Trophoblast cell (in vitro differentiated cells and primary cell): Measurements from ENCODE around the gene CACNA1B.

Experiments
- DNase-seq, 2 donors: peaks; one replicate each; pipeline ENCODE4 v3.0.0-alpha.2; 2016
- H2AFZ ChIP-seq: 2 replicates; pipeline ENCODE4 v1.6.1; 2013; ENCODE audit warnings: low read length, moderate library complexity, mild to moderate bottlenecking; ENCODE audit not compliant: insufficient read depth, poor library complexity
- H2AK5ac ChIP-seq: 2 replicates; pipeline ENCODE4 v1.6.1; 2013; ENCODE audit warnings: mild to moderate bottlenecking, low read length
- H2BK120ac ChIP-seq: 2 replicates; pipeline ENCODE4 v1.6.1; 2013; ENCODE audit warnings: low read length, mild to moderate bottlenecking, moderate library complexity; ENCODE audit not compliant: insufficient read depth, poor library complexity
- H2BK12ac ChIP-seq: 2 replicates; pipeline ENCODE4 v1.6.1; 2013; ENCODE audit warnings: mild to moderate bottlenecking, low read length, moderate library complexity
- H2BK5ac ChIP-seq: 2 replicates; pipeline ENCODE4 v1.6.1; 2013; ENCODE audit warnings: low read length, low read depth, moderate library complexity, mild to moderate bottlenecking; ENCODE audit not compliant: poor library complexity
- H3K14ac ChIP-seq: 2 replicates; pipeline ENCODE4 v1.6.1; 2013; ENCODE audit warnings: mild to moderate bottlenecking, low read length
- H3K18ac ChIP-seq: 2 replicates; pipeline ENCODE4 v1.6.1; 2013; ENCODE audit warnings: mild to moderate bottlenecking, low read length
- H3K23ac ChIP-seq: 2 replicates; pipeline ENCODE4 v1.6.1; 2013; ENCODE audit warnings: low read length
- H3K27ac ChIP-seq: 2 replicates; pipeline ENCODE4 v1.5.1; 2013; ENCODE audit warnings: low read depth, mild to moderate bottlenecking, inconsistent platforms, low read length, moderate library complexity
- H3K27me3 ChIP-seq: 2 replicates; pipeline ENCODE4 v1.6.1; 2013; ENCODE audit warnings: inconsistent platforms, mild to moderate bottlenecking, low read length, moderate library complexity; ENCODE audit not compliant: insufficient read depth
- H3K36me3 ChIP-seq, 2 experiments: 1 replicate in 1 of 2; 2 replicates in 1 of 2; pipeline ENCODE4 v1.6.1; 2013; ENCODE audit warnings: low read length in 2 of 2, mild to moderate bottlenecking in 2 of 2, moderate library complexity in 1 of 2; ENCODE audit not compliant: insufficient read depth in 2 of 2, control insufficient read depth in 1 of 2
- H3K4ac ChIP-seq: 2 replicates; pipeline ENCODE4 v1.6.1; 2013; ENCODE audit warnings: low read depth, mild to moderate bottlenecking, low read length, moderate library complexity
- H3K4me1 ChIP-seq, 2 experiments: 1 replicate in 1 of 2; 2 replicates in 1 of 2; pipeline ENCODE4 v1.6.1; 2013; ENCODE audit warnings: low read length in 2 of 2, mild to moderate bottlenecking in 2 of 2, moderate library complexity in 1 of 2; ENCODE audit not compliant: insufficient read depth in 2 of 2, control insufficient read depth in 1 of 2
- H3K4me2 ChIP-seq: 2 replicates; pipeline ENCODE4 v1.6.1; 2013; ENCODE audit warnings: inconsistent platforms, mild to moderate bottlenecking, low read length, moderate library complexity
- H3K4me3 ChIP-seq: 2 replicates; pipeline ENCODE4 v1.5.1; 2013; ENCODE audit warnings: mild to moderate bottlenecking, low read depth, low read length, inconsistent platforms
- H3K79me1 ChIP-seq: one replicate; pipeline ENCODE4 v1.6.1; 2013; ENCODE audit warnings: low read length
- H3K79me2 ChIP-seq: 2 replicates; pipeline ENCODE4 v1.6.1; 2013; ENCODE audit warnings: low read length, mild to moderate bottlenecking; ENCODE audit not compliant: control insufficient read depth, insufficient read depth, poor library complexity
- H3K9ac ChIP-seq: 2 replicates; pipeline ENCODE4 v1.6.1; 2013; ENCODE audit warnings: mild to moderate bottlenecking, low read length
- H3K9me3 ChIP-seq: 2 replicates; pipeline ENCODE4 v1.6.1; 2013; ENCODE audit warnings: low read depth, mild to moderate bottlenecking, control low read depth, inconsistent platforms, low read length; ENCODE audit not compliant: insufficient read depth
- H4K12ac ChIP-seq: 2 replicates; pipeline ENCODE4 v1.6.1; 2013; ENCODE audit warnings: low read depth, mild to moderate bottlenecking, low read length, moderate library complexity
- H4K8ac ChIP-seq: 2 replicates; pipeline ENCODE4 v1.6.1; 2013; ENCODE audit warnings: low read depth, mild to moderate bottlenecking, low read length, moderate library complexity
- H4K91ac ChIP-seq: one replicate; pipeline ENCODE4 v1.6.1; 2013; ENCODE audit warnings: low read depth, mild to moderate bottlenecking, low read length, moderate library complexity
- WGBS: extraction: QIAGEN DNeasy Blood & Tissue Kit; methylation state at CpG from one replicate; pipeline ENCODE4 v1.1.7; 2013; ENCODE audit warnings: missing lambda C conversion rate; ENCODE audit not compliant: insufficient read length, insufficient coverage; ENCODE audit errors: extremely low coverage; 5-methylcytosine and 5-hydroxymethylcytosine counted together

Gene CACNA1B

DNA sequence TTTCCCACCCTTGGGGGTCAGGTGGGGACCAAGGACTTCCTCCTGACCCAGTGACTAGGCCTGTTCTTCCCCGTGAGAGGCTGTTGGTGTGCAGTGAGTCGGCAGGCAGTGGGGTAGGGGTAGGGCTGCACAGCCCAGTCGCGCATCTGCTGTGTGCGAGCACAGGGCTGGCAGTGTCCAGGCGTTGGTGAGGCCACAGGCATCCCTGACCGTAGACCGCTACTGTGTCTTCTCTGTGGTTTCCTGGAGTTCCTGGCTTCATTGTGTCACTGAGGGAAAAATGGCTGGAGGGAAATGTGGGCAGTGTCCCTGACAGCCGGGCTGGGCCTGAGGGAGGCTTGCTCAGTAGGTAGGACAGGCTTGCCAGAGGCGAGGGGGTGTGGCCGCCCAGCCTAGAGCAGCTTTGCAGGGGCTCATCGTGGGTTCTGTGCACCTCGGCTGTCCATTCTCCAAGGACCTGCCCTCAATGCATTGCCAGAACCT, 95.4 kb downstream of the CACNA1B start:
- Histone ChIP-seq H3K36me3 (no peaks in the 10 kb centered on the region), H2BK12ac (no peak overlapping the region), H4K8ac (no peak overlapping the region), H3K4me1 (no peaks in the 10 kb centered on the region), H4K12ac (no peak overlapping the region), H2BK120ac (no peak overlapping the region), H3K4me2 (no peak overlapping the region), H2AFZ (no peak overlapping the region), H2BK5ac (no peak overlapping the region), H3K9ac (no peak overlapping the region), H3K79me1 (no peaks in the 10 kb centered on the region), H3K9me3 (peaks cover 42% of the 10 kb centered on the region), H4K91ac (no peak overlapping the region), H3K27ac (no peak overlapping the region), H3K18ac (no peak overlapping the region), H3K4me3 (no peak overlapping the region), H3K79me2 (no peaks in the 10 kb centered on the region), H3K14ac (no peak overlapping the region), H3K23ac (no peak overlapping the region), H2AK5ac (no peak overlapping the region), H3K27me3 (no peaks in the 10 kb centered on the region), H3K4ac (no peak overlapping the region)
- WGBS, result no CpG with 5 or more reads among the region's 13 CpGs
- no peak for DNase-seq

DNA sequence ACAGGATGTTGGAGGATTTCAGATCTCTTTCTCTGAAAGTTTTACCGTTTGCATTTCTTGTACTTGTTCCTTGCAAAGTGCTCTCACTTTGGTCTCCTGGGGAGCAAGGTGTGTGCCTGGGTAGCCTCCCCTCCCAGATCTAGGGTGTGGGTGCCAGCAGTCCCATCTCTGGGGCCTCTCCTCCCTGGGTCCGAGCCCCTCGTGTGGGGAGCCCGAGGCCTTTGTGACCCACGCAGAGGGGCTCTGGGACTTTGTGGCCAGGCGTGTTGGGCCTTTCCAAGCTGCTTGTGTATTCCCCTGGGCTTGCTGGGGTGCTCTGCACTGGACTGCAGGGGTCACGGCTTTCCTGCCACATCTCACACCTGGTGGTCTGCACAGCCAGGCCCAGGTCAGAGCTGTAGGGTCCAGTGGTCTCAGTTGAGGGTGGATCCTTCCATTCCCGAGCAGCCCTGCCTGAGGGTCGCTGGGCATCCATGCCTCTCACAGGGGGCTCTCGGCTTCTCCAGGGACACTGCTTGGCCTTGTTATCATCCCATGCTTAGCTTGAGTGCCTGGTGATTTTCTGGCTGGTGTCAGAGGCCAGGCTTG, 96.3 kb downstream of the CACNA1B start:
- Histone ChIP-seq H4K91ac (no peak overlapping the region), H2BK12ac (no peak overlapping the region), H2AFZ (no peak overlapping the region)

DNA sequence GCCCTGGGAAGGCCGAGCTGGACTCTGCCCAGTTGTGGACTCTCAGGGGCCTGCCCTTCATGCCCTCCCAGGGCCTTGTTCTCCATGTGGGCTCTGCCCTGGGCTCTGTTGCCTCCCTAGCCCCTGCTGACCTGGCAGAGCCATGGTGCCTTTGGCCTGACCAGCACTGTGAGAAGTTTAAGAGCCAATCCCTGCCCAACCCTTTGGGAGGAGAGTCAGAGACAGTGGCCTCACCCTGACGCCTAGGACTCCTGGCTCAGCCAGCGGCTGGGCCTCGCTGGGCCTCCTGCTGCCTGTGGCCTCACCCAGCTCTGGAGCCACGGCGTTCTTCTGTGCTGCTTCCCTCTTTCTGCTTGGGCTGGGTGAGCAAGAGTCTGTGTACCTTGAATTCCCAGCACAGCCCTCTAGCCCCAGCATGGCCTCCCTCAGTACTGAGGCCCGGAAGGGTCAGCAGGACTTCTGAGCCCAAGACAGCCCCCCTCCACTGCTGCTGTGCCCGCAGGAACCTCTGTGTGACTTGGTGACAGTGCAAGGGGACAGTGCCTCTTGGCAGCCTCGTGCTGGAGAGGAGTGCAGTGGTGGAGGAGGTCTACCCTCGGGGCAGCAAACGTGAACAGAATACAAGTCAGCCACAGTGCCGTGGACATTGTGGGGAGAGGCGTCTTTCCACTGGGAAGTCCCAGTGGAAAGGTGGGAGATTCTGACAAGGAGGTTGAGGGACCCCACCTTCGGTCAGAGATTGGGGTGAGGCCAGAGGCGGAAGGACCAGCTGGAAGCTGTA, 97.4 kb downstream of the CACNA1B start:
- no CpG with 5 or more reads among the region's 15 CpGs for WGBS
- Histone ChIP-seq H4K91ac (no peak overlapping the region), H2BK120ac (no peak overlapping the region), H3K18ac (no peak overlapping the region), H3K9me3 (peaks cover 36% of the 10 kb centered on the region), H3K27me3 (no peaks in the 10 kb centered on the region), H3K23ac (no peak overlapping the region), H3K4me1 (no peaks in the 10 kb centered on the region), H2BK12ac (no peak overlapping the region), H4K12ac (no peak overlapping the region), H2BK5ac (no peak overlapping the region), H3K14ac (no peak overlapping the region), H3K4ac (no peak overlapping the region), H3K79me1 (no peaks in the 10 kb centered on the region), H3K79me2 (no peaks in the 10 kb centered on the region), H3K36me3 (no peaks in the 10 kb centered on the region), H3K4me2 (no peak overlapping the region), H3K9ac (no peak overlapping the region), H2AK5ac (no peak overlapping the region), H3K27ac (no peak overlapping the region), H3K4me3 (no peak overlapping the region), H4K8ac (no peak overlapping the region), H2AFZ (no peak overlapping the region)
- DNase-seq, result no peak

More for the DNA sequence above, 96.3 kb downstream of the CACNA1B start:
- Histone ChIP-seq H3K4ac (no peak overlapping the region), H2AK5ac (no peak overlapping the region), H2BK5ac (no peak overlapping the region), H3K36me3 (no peaks in the 10 kb centered on the region), H3K4me2 (no peak overlapping the region), H4K8ac (no peak overlapping the region), H3K9me3 (peaks cover 40% of the 10 kb centered on the region), H3K23ac (no peak overlapping the region), H3K27me3 (no peaks in the 10 kb centered on the region), H3K14ac (no peak overlapping the region), H2BK120ac (no peak overlapping the region), H3K79me1 (no peaks in the 10 kb centered on the region), H3K9ac (no peak overlapping the region), H3K4me3 (no peak overlapping the region), H3K18ac (no peak overlapping the region), H3K79me2 (no peaks in the 10 kb centered on the region), H3K4me1 (no peaks in the 10 kb centered on the region), H3K27ac (no peak overlapping the region), H4K12ac (no peak overlapping the region)
- WGBS, result no CpG with 5 or more reads among the region's 10 CpGs
- DNase-seq, result no peak

DNA sequence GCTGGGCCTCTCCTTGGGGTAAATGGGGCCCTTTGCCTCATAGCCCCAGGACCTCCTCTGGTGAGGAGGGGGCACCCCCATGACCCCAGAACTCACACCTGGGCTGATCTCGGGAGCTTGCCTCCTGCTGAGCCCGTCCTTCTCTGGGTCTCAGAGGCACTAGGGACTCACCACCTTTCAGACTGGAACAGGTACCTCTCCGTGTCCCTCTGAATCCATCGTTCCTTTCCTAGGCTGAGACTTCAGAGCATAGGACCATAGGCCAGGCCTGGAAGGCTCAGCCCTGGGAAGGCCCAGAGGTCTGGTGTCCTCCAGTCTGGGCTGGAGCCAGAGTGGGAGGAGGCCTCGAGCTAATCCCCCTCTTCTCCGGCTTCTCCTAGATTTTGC, 97.9 kb downstream of the CACNA1B start:
- Histone ChIP-seq H3K9ac (no peak overlapping the region), H2AK5ac (no peak overlapping the region), H3K36me3 (no peaks in the 10 kb centered on the region), H4K91ac (no peak overlapping the region), H3K4me1 (no peaks in the 10 kb centered on the region), H3K4me2 (no peak overlapping the region), H3K18ac (no peak overlapping the region), H3K14ac (no peak overlapping the region), H2BK5ac (no peak overlapping the region), H3K4me3 (no peak overlapping the region), H3K23ac (no peak overlapping the region), H2AFZ (no peak overlapping the region), H4K12ac (no peak overlapping the region), H3K79me1 (no peaks in the 10 kb centered on the region), H3K4ac (no peak overlapping the region), H3K79me2 (no peaks in the 10 kb centered on the region), H3K27ac (no peak overlapping the region), H3K9me3 (peaks cover 33% of the 10 kb centered on the region), H4K8ac (no peak overlapping the region), H2BK120ac (no peak overlapping the region), H3K27me3 (no peaks in the 10 kb centered on the region), H2BK12ac (no peak overlapping the region)
- DNase-seq, result no peak
- WGBS, result no CpG with 5 or more reads among the region's 6 CpGs
